Keratinocyte (primary cell): ENCODE measurements around the gene IL1RL1. TPM values are rescaled to one million over a fixed set of nuclear protein-coding genes. Genes with fewer than 3 reads are reported as not detected.

ENCODE experiments used
- DNase-seq: peaks from one replicate; pipeline ENCODE4 v3.0.0-alpha.2; 2011; ENCODE audit warnings: low read depth, missing footprints, low spot score
- FAIRE-seq: peaks from 2 replicates; lab custom pipeline; 2011; peaks lifted over from hg19 to GRCh38; lab: Jason Lieb, UNC
- H2AFZ ChIP-seq: 2 replicates; pipeline ENCODE4 v1.6.0; 2012; ENCODE audit warnings: low read length, control low read depth, inconsistent platforms; ENCODE audit not compliant: control insufficient read depth
- H3K27ac ChIP-seq: 2 replicates; pipeline ENCODE4 v1.5.1; 2011; ENCODE audit warnings: low read length; ENCODE audit not compliant: control insufficient read depth, insufficient read depth
- H3K27me3 ChIP-seq: 3 replicates; pipeline ENCODE4 v1.6.0; 2011; ENCODE audit warnings: low read length; ENCODE audit not compliant: control insufficient read depth, insufficient read depth; ENCODE audit errors: extremely low read depth
- H3K36me3 ChIP-seq, 2 experiments: 2 replicates in 1 of 2; 3 replicates in 1 of 2; pipeline ENCODE4 v1.5.1; 2011; ENCODE audit warnings: low read length in 2 of 2, mild to moderate bottlenecking in 1 of 2; ENCODE audit not compliant: control insufficient read depth in 2 of 2, insufficient read depth in 2 of 2; ENCODE audit errors: extremely low read depth in 1 of 2
- H3K4me1 ChIP-seq: 3 replicates; pipeline ENCODE4 v1.5.1; 2011; ENCODE audit warnings: low read length; ENCODE audit not compliant: control insufficient read depth, insufficient read depth; ENCODE audit errors: extremely low read depth
- H3K4me2 ChIP-seq: 3 replicates; pipeline ENCODE4 v1.6.0; 2011; ENCODE audit warnings: low read depth, low read length; ENCODE audit not compliant: control insufficient read depth, insufficient read depth; ENCODE audit errors: extremely low read depth
- H3K4me3 ChIP-seq, 3 experiments: fragments of 200-600 bp in 1 of 3; sonication (generic) in 1 of 3; 2 replicates in 2 of 3; 3 replicates in 1 of 3; pipeline ENCODE4 v1.5.1; 2011 to 2016; ENCODE audit warnings: low read length in 3 of 3, mild to moderate bottlenecking in 3 of 3, control low read depth in 2 of 3, inconsistent platforms in 1 of 3, low read depth in 1 of 3, mixed read lengths in 1 of 3, mixed run types in 1 of 3, moderate library complexity in 1 of 3; ENCODE audit not compliant: control insufficient read depth in 2 of 3, insufficient read depth in 2 of 3; ENCODE audit errors: extremely low read depth in 1 of 3
- H3K79me2 ChIP-seq: 2 replicates; pipeline ENCODE4 v1.6.0; 2012; ENCODE audit warnings: low read length; ENCODE audit not compliant: control insufficient read depth, insufficient read depth
- H3K9ac ChIP-seq: 3 replicates; pipeline ENCODE4 v1.6.0; 2011; ENCODE audit warnings: low read length; ENCODE audit not compliant: control insufficient read depth, insufficient read depth; ENCODE audit errors: extremely low read depth
- H3K9me1 ChIP-seq: 3 replicates; pipeline ENCODE4 v1.6.0; 2011; ENCODE audit warnings: low read length; ENCODE audit not compliant: control insufficient read depth, insufficient read depth; ENCODE audit errors: extremely low read depth
- H3K9me3 ChIP-seq: 2 replicates; pipeline ENCODE4 v1.5.1; 2012; ENCODE audit warnings: low read depth, low read length; ENCODE audit not compliant: control insufficient read depth
- H4K20me1 ChIP-seq: 3 replicates; pipeline ENCODE4 v1.6.0; 2011; ENCODE audit warnings: low read length; ENCODE audit not compliant: control insufficient read depth, insufficient read depth; ENCODE audit errors: extremely low read depth
- CTCF ChIP-seq, 3 experiments: IDR thresholded peaks in 1 of 3; conservative IDR thresholded peaks in 1 of 3; optimal IDR thresholded peaks in 1 of 3; 2 replicates in 2 of 3; 3 replicates in 1 of 3; pipeline versions ENCODE3 to v1.5.1; 2011; ENCODE audit warnings: low read length in 3 of 3, mild to moderate bottlenecking in 3 of 3, moderate library complexity in 2 of 3, control low read depth in 1 of 3, inconsistent platforms in 1 of 3; ENCODE audit not compliant: insufficient read depth in 2 of 3; ENCODE audit errors: extremely low read depth in 1 of 3
- EZH2 ChIP-seq: IDR thresholded peaks from one replicate; pipeline ENCODE4 v1.6.1; 2012; ENCODE audit warnings: inconsistent platforms, mild to moderate bottlenecking, low read length, moderate library complexity
- dilution Hi-C: fragments of 300-500 bp; cut with MboI; formaldehyde crosslinking; loops from one replicate; pipeline ENCODE4 v1.7.0; 2020; ENCODE audit warnings: low sequenced_read_pairs; ENCODE audit not compliant: extremely low pct_ligation_motif_present
- polyA plus RNA-seq, 5 experiments: library from polyadenylated mRNA; depleted of rRNA in 3 of 5; stranded (reverse) in 3 of 5; stranded (forward) in 1 of 5; unstranded in 1 of 5; fragments of >200 nt; gene quantifications; 1 replicate in 1 of 5; 2 replicates in 3 of 5; 3 replicates in 1 of 5; pipeline versions ENCODE4 v1.2.1 to v1.2.3, GENCODE V29; 2011 to 2012; ENCODE audit warnings: missing spikeins in 2 of 5, low read depth in 1 of 5, low replicate concordance in 1 of 5

The IL1RL1 gene
- polyA plus RNA-seq, 1 donor (not counting 4 experiments of a cell fraction or from before 2014, with no cell fraction given), result 0.93 TPM

DNA sequence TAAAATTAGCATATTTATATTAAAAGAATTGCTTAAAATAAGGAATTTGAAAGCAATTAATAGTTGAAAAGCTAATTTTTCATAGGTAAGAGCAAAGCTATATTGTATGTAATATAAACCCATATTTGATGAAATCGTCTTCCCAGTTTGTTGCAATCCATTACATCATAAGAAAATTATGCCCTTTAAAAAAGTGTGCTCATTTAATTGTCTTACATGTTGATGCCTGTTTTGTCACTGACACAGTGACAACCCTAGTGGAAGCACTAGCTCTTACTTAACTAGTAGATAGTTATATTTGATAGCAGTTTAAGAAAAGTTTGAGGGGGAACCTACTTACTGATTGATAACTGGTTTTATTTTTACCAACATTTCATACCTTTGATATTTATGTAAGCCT is 81.6 kb downstream of the IL1RL1 start:
- no peak for FAIRE-seq
- DNase-seq, result no peak

DNA sequence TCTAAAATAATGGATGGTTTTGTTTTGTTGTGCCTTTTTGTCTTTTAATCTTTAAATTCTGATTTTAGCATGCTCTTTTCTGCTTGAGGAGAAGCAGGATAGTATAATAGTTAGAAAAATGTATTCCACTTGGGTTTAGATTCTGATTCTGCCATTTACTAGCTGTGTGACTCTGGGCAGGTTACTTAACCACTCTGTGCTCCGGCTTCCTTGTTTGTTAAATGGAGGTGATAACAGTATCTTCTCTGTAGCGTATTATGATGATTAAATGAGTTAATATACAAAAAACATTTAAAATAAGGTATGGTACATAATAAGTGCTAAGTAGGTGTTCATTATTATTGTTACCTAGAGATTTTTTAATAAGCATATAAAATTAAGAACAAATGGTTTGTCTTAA is 84.6 kb downstream of the IL1RL1 start:
- no peaks in the 10 kb centered on the region for H3K4me1 ChIP-seq

More for the DNA sequence above, 81.6 kb downstream of the IL1RL1 start:
- no peak overlapping the region for H3K4me3 ChIP-seq
- H4K20me1 ChIP-seq, result no peaks in the 10 kb centered on the region
- no peaks in the 10 kb centered on the region for H3K36me3 ChIP-seq
- no peak overlapping the region for H3K9ac ChIP-seq
- no peaks in the 10 kb centered on the region for H3K79me2 ChIP-seq
- no peak overlapping the region for H3K4me2 ChIP-seq
- H3K27me3 ChIP-seq, result no peaks in the 10 kb centered on the region
- no peaks in the 10 kb centered on the region for H3K4me1 ChIP-seq
- H3K9me3 ChIP-seq, result no peaks in the 10 kb centered on the region
- no peaks in the 10 kb centered on the region for H3K9me1 ChIP-seq
- no peak overlapping the region for H3K27ac ChIP-seq
- dilution Hi-C loops, result no loop called here
- no peak for TF ChIP-seq CTCF (optimal IDR thresholded peaks at IDR 0.05 in 1 of 3, IDR thresholded peaks at IDR 0.05 in 1 of 3, conservative IDR thresholded peaks at IDR 0.05 in 1 of 3; ENCODE audit: extremely low read depth in 1 of 3, insufficient read depth in 2 of 3, low read length in 3 of 3)
- no peak for TF ChIP-seq EZH2
- H2AFZ ChIP-seq, result no peak overlapping the region

More for the DNA sequence above, 84.6 kb downstream of the IL1RL1 start:
- Histone ChIP-seq H3K27me3 (no peaks in the 10 kb centered on the region), H3K9me1 (no peaks in the 10 kb centered on the region), H4K20me1 (no peaks in the 10 kb centered on the region), H3K79me2 (no peaks in the 10 kb centered on the region), H3K9me3 (no peaks in the 10 kb centered on the region), H3K4me3 (no peak overlapping the region), H3K4me2 (no peak overlapping the region), H2AFZ (no peak overlapping the region), H3K9ac (no peak overlapping the region), H3K27ac (no peak overlapping the region), H3K36me3 (no peaks in the 10 kb centered on the region)
- dilution Hi-C loops, result no loop called here
- DNase-seq (no peak), FAIRE-seq (no peak)
- TF ChIP-seq EZH2 (no peak), CTCF (optimal IDR thresholded peaks at IDR 0.05 in 1 of 3, IDR thresholded peaks at IDR 0.05 in 1 of 3, conservative IDR thresholded peaks at IDR 0.05 in 1 of 3; ENCODE audit: extremely low read depth in 1 of 3, insufficient read depth in 2 of 3, low read length in 3 of 3) (no peak)
